ENCODE data around the gene MOB1B. TPM values are rescaled to one million over a fixed set of nuclear protein-coding genes. Genes with fewer than 3 reads are reported as not detected.

Gene MOB1B
- total and polyA plus RNA-seq, 2 of the 13 experiments (the other 11 are each of a cell fraction or from before 2014, with no cell fraction given): 3.9 to 4.0 TPM

GRCh38 chr4:70873216-70873615, 29.0 kb upstream of the MOB1B start (continued):
- TF ChIP-seq, protein P1, sequence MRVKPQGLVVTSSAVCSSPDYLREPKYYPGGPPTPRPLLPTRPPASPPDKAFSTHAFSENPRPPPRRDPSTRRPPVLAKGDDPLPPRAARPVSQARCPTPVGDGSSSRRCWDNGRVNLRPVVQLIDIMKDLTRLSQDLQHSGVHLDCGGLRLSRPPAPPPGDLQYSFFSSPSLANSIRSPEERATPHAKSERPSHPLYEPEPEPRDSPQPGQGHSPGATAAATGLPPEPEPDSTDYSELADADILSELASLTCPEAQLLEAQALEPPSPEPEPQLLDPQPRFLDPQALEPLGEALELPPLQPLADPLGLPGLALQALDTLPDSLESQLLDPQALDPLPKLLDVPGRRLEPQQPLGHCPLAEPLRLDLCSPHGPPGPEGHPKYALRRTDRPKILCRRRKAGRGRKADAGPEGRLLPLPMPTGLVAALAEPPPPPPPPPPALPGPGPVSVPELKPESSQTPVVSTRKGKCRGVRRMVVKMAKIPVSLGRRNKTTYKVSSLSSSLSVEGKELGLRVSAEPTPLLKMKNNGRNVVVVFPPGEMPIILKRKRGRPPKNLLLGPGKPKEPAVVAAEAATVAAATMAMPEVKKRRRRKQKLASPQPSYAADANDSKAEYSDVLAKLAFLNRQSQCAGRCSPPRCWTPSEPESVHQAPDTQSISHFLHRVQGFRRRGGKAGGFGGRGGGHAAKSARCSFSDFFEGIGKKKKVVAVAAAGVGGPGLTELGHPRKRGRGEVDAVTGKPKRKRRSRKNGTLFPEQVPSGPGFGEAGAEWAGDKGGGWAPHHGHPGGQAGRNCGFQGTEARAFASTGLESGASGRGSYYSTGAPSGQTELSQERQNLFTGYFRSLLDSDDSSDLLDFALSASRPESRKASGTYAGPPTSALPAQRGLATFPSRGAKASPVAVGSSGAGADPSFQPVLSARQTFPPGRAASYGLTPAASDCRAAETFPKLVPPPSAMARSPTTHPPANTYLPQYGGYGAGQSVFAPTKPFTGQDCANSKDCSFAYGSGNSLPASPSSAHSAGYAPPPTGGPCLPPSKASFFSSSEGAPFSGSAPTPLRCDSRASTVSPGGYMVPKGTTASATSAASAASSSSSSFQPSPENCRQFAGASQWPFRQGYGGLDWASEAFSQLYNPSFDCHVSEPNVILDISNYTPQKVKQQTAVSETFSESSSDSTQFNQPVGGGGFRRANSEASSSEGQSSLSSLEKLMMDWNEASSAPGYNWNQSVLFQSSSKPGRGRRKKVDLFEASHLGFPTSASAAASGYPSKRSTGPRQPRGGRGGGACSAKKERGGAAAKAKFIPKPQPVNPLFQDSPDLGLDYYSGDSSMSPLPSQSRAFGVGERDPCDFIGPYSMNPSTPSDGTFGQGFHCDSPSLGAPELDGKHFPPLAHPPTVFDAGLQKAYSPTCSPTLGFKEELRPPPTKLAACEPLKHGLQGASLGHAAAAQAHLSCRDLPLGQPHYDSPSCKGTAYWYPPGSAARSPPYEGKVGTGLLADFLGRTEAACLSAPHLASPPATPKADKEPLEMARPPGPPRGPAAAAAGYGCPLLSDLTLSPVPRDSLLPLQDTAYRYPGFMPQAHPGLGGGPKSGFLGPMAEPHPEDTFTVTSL (CRISPR knock-in tag; IDR thresholded peaks at IDR 0.05; ENCODE audit: borderline replicate concordance): no peak
- TF ChIP-seq HDAC2 (CRISPR knock-in tag; IDR thresholded peaks at IDR 0.05) (no peak), ZNF710 (CRISPR knock-in tag; IDR thresholded peaks at IDR 0.05; ENCODE audit: borderline replicate concordance) (no peak), CENPX (CRISPR knock-in tag; IDR thresholded peaks at IDR 0.05) (no peak), IKZF1 (IDR thresholded peaks at IDR 0.05) (no peak), KDM1A (CRISPR knock-in tag; IDR thresholded peaks at IDR 0.05) (no peak), STAG1 (CRISPR knock-in tag; IDR thresholded peaks at IDR 0.05) (no peak), ZFAT (CRISPR knock-in tag; conservative IDR thresholded peaks at IDR 0.05) (no peak), SIX4 (CRISPR knock-in tag; IDR thresholded peaks at IDR 0.05) (no peak), HMGA1 (CRISPR knock-in tag; conservative IDR thresholded peaks at IDR 0.05) (no peak), HMG20B (CRISPR knock-in tag; conservative IDR thresholded peaks at IDR 0.05) (no peak), TBP (CRISPR knock-in tag; IDR thresholded peaks at IDR 0.05) (no peak)
